RWPE1 (cell line): Measurements from ENCODE around the gene MRS2.

Source experiments
- CTCF ChIA-PET: fragments of 350-600 bp; sonication (Branson Sonifier 250); formaldehyde crosslinking; extraction: SDS; loops from one replicate; lab custom pipeline; 2021; lab: Yijun Ruan, JAX
- POLR2A ChIA-PET: fragments of 400-600 bp; formaldehyde crosslinking; extraction: SDS; loops from one replicate; lab custom pipeline; 2020; ENCODE audit warnings: antibody characterized with exemption; ENCODE audit not compliant: low non-redundant PET; lab: Yijun Ruan, JAX
- DNase-seq: peaks from one replicate; pipeline ENCODE4 v3.0.0; 2012; ENCODE audit warnings: low spot score
- H3K27ac ChIP-seq: fragments of 450-650 bp; 2 replicates; pipeline ENCODE4 v1.5.1; 2017
- TF ChIP-seq, protein P1 (sequence below): fragments of 450-650 bp; conservative IDR thresholded peaks from 2 replicates; pipeline ENCODE4 v1.5.1; 2017; ENCODE audit warnings: low read depth, mild to moderate bottlenecking

Gene MRS2

DNA sequence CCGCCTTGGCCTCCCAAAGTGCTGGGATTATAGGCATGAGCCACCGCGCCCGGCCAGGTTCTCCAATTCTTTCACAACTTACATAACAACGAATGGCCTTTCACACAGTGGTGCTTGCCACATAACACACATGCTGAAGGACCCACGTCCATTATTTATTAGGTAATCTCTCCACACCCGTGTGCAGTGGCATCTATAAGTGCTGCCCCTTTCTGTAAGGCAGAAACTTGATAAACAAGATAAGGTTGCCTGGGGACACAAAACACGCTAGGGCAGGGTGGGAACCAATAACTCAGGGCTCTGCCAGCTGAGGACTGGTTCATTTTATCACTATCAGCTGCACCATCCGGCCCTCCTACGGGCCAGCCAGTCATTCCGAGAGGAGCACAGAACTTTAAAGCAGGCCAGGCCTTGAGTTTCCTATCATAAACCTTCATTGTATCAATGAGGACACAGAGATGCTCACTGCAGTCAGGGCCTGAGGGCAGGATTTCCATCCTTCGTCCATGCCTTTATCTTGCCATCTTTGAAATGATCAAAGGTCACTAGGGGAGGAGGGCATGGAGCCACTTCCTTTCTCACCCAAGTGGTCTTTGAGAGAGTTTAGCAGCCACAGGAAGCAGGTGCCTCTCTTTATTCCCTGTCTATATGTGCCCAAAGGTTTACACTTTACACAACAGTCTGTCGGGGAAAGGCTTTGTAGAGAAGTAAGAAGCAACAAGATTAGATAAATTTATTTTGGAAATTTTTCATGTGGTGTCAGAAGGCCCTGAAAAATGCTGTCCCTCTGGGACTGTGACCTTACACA is 49.0 kb downstream of the MRS2 start:
- ChIA-PET POLR2A (no interaction called here), CTCF (no interaction called here)

DNA sequence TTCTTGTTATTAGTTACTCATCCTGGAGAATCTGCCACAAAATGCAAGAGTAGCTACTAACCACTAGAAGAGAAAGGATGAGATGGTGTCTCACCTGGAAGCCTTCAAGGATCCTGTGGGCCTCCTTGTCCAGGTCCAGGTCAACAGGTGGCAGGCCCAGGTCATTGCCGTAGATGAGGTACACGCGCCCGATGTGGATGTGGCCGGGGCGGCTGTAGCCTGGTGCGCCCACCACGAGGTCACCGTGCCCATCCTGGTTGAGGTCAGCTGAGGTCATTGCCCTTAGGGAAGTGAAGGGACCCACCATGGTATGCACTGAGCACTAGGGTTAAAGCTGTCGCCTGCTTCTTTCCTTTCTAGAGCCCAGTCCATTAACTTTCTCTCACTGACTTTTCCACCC is 51.2 kb downstream of the MRS2 start:
- CTCF ChIA-PET = no interaction called here
- no peak overlapping the region for H3K27ac ChIP-seq
- POLR2A ChIA-PET = no interaction called here
- DNase-seq = no peak
- TF ChIP-seq, protein P1, sequence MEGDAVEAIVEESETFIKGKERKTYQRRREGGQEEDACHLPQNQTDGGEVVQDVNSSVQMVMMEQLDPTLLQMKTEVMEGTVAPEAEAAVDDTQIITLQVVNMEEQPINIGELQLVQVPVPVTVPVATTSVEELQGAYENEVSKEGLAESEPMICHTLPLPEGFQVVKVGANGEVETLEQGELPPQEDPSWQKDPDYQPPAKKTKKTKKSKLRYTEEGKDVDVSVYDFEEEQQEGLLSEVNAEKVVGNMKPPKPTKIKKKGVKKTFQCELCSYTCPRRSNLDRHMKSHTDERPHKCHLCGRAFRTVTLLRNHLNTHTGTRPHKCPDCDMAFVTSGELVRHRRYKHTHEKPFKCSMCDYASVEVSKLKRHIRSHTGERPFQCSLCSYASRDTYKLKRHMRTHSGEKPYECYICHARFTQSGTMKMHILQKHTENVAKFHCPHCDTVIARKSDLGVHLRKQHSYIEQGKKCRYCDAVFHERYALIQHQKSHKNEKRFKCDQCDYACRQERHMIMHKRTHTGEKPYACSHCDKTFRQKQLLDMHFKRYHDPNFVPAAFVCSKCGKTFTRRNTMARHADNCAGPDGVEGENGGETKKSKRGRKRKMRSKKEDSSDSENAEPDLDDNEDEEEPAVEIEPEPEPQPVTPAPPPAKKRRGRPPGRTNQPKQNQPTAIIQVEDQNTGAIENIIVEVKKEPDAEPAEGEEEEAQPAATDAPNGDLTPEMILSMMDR = no peak

More for the DNA sequence above, 49.0 kb downstream of the MRS2 start:
- DNase-seq = no peak
- TF ChIP-seq, protein P1 = no peak
- H3K27ac ChIP-seq = no peak overlapping the region

DNA sequence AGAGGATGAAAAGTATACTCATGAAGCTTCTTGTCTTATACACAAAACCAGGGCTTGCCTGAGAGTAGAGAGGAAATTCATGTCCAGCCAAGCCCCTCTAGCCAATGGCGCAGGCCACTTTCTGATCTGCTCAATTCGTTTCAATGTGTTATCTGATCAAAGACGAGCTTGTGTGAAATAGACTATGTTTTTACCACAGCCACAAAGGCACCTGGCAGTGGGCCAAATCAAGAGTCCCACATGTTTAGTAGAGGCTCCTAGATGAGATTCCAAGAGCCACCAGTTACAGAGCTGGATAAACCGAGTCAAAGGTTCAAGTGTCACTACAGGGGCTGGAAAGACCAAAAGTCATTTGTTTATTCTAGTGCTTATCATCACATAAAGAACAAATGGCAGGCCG is 51.7 kb downstream of the MRS2 start:
- no peak overlapping the region for H3K27ac ChIP-seq
- POLR2A ChIA-PET = no interaction called here
- DNase-seq = no peak
- CTCF ChIA-PET = no interaction called here
- TF ChIP-seq, protein P1 = no peak

DNA sequence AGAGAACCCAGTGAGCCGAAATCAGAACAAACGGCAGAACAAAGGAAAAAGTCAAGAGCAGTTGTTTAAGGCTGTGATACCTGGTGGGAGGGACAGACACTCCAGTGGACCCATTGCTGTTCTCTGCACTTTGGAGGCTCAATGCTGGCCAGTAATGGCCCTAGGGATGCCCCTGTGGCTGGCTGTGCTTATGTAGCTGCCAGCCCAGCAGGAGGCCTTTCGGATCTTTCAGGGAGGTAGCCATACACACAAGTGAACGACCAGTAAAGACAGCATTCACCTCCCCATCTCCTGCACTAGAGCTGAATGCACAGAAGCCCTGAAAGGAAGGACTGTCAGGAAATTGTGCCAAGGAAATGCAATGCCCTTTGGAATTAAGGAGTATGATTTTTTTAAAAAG is 52.3 kb downstream of the MRS2 start:
- POLR2A ChIA-PET = no interaction called here
- CTCF ChIA-PET = no interaction called here

DNA sequence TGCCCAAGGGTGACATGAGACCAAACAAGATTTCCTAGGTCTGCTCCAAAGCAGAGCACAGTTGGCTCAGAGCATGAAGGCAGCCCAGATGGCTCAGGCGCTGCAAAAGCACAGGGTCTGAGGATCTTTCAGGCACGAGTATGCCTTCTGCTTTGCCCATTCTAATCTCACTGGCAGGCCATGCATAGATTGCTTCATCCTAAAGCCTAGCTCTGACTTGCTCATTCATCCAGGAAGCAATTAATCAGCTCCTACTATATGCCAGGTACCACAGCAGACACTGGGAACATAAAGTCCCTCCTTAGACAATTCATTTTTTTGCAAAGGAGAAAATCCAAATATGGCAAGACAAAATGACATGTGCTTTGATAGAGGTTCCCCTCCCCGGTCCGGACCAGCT is 55.4 kb downstream of the MRS2 start:
- no peak for DNase-seq
- TF ChIP-seq, protein P1 = no peak
- CTCF ChIA-PET = no interaction called here
- H3K27ac ChIP-seq = peak overlapping the region; percentile 36
- POLR2A ChIA-PET = no interaction called here

More for the DNA sequence above, 52.3 kb downstream of the MRS2 start:
- no peak for DNase-seq
- TF ChIP-seq, protein P1 = no peak
- no peak overlapping the region for H3K27ac ChIP-seq

DNA sequence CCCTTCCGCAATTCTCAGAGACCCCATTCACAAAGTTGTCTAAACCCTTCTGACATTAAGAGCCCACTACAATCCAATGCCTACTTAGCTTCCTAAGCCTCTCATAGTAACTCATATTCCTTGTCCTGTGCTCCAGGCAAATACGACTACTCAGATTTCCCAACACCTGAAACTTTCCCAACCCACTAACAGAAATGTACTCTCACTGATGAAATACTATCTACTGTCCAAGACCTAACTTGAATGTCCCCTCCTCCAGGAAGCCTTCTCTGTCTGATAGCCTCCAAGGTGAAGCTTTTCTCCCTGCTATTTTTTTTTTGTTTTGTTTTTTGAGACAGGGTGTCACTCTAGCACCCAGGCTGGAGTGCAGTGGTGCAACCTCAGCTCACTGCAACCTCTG is 56.2 kb downstream of the MRS2 start:
- ChIA-PET POLR2A (no interaction called here), CTCF (no interaction called here)
- TF ChIP-seq, protein P1 = no peak
- DNase-seq = no peak
- H3K27ac ChIP-seq = no peak overlapping the region
